Choroid plexus epithelial cell (primary cell): ENCODE results near the gene NPR1.

ENCODE experiments used
- DNase-seq: peaks from one replicate; pipeline ENCODE4 v3.0.0-alpha.2; 2010; ENCODE audit warnings: low read depth
- H3K4me3 ChIP-seq: 2 replicates; pipeline ENCODE4 v1.5.1; 2011; ENCODE audit warnings: low read depth, mild to moderate bottlenecking, control low read depth, low read length, moderate library complexity
- TF ChIP-seq, protein P1 (sequence below): conservative IDR thresholded peaks from 2 replicates; pipeline ENCODE4 v1.5.1; 2011; ENCODE audit warnings: low read depth, mild to moderate bottlenecking, control low read depth, inconsistent platforms, low read length, moderate library complexity

Gene NPR1

DNA sequence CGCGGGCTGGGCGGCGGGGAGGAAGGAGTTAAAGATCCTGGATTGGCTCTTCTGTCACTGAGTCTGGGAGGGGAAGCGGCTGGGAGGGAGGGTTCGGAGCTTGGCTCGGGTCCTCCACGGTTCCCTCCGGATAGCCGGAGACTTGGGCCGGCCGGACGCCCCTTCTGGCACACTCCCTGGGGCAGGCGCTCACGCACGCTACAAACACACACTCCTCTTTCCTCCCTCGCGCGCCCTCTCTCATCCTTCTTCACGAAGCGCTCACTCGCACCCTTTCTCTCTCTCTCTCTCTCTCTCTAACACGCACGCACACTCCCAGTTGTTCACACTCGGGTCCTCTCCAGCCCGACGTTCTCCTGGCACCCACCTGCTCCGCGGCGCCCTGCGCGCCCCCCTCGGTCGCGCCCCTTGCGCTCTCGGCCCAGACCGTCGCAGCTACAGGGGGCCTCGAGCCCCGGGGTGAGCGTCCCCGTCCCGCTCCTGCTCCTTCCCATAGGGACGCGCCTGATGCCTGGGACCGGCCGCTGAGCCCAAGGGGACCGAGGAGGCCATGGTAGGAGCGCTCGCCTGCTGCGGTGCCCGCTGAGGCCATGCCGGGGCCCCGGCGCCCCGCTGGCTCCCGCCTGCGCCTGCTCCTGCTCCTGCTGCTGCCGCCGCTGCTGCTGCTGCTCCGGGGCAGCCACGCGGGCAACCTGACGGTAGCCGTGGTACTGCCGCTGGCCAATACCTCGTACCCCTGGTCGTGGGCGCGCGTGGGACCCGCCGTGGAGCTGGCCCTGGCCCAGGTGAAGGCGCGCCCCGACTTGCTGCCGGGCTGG, at the start of gene NPR1:
Gene NPR1 (plus strand): TSS at position 170 of the 818 bp plus-strand sequence. CDS start 421 bp downstream, at position 591.
- peak; percentile 39 for DNase-seq
- TF ChIP-seq, protein P1, sequence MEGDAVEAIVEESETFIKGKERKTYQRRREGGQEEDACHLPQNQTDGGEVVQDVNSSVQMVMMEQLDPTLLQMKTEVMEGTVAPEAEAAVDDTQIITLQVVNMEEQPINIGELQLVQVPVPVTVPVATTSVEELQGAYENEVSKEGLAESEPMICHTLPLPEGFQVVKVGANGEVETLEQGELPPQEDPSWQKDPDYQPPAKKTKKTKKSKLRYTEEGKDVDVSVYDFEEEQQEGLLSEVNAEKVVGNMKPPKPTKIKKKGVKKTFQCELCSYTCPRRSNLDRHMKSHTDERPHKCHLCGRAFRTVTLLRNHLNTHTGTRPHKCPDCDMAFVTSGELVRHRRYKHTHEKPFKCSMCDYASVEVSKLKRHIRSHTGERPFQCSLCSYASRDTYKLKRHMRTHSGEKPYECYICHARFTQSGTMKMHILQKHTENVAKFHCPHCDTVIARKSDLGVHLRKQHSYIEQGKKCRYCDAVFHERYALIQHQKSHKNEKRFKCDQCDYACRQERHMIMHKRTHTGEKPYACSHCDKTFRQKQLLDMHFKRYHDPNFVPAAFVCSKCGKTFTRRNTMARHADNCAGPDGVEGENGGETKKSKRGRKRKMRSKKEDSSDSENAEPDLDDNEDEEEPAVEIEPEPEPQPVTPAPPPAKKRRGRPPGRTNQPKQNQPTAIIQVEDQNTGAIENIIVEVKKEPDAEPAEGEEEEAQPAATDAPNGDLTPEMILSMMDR, result no peak
- peak within 1 kb of the TSS; percentile 33 for H3K4me3 ChIP-seq

DNA sequence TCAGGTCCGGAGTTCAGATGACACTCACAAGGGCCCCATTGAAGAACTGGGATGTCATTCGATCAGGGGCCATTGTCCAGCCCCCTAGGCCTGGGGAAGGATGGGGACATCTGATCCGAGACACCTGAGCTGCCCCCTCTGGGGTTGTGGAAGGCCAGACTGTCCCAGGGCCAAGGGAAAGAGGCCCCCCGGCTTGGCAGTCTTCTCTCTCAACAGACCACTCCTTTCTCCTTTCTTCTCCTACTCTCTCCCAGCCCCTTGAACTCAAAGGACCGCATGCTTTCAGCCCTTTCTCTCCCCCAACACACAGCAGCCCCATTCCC, 49.2 kb upstream of the NPR1 start:
- TF ChIP-seq, protein P1, result no peak
- H3K4me3 ChIP-seq, result no peak overlapping the region

DNA sequence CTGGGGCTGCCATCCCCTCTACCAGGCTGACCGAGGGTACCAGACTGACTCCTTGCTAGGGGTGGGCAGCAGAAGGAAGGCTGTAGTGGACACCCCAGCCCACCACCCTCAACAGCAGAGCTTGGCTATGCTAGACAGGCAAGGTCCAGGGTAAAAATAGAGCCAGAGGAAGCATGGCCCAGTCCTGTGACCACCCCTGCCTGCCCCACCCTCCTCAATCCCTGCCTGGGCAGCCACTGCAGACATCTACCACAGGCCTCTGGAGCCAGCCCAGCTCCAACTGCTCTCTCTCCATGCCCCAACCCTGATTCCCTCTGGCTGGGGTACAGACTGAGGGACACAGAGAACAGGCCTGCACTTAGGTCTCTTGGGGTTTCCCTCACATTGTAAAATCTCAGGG, 48.5 kb upstream of the NPR1 start:
- DNase-seq, result no peak
- H3K4me3 ChIP-seq, result no peak overlapping the region
- TF ChIP-seq, protein P1, result no peak

More for the DNA sequence above, 49.2 kb upstream of the NPR1 start:
- no peak for DNase-seq

DNA sequence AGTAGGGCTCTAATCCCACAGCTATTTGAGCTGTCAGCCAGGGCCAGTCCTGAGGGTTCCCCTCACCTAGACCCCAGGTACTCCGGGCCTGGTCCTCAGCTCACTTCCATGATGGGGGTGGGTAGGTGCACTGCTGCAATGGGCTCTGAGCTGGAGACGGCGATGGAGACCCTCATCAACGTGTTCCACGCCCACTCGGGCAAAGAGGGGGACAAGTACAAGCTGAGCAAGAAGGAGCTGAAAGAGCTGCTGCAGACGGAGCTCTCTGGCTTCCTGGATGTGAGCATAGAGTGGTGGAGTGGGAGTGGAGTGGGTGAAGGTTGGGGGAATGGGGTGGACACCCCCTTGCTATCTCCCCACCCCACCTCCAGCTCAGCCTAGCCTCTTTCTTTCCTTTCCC, 48.1 kb upstream of the NPR1 start:
- no peak overlapping the region for H3K4me3 ChIP-seq
- TF ChIP-seq, protein P1, result no peak
- no peak for DNase-seq

DNA sequence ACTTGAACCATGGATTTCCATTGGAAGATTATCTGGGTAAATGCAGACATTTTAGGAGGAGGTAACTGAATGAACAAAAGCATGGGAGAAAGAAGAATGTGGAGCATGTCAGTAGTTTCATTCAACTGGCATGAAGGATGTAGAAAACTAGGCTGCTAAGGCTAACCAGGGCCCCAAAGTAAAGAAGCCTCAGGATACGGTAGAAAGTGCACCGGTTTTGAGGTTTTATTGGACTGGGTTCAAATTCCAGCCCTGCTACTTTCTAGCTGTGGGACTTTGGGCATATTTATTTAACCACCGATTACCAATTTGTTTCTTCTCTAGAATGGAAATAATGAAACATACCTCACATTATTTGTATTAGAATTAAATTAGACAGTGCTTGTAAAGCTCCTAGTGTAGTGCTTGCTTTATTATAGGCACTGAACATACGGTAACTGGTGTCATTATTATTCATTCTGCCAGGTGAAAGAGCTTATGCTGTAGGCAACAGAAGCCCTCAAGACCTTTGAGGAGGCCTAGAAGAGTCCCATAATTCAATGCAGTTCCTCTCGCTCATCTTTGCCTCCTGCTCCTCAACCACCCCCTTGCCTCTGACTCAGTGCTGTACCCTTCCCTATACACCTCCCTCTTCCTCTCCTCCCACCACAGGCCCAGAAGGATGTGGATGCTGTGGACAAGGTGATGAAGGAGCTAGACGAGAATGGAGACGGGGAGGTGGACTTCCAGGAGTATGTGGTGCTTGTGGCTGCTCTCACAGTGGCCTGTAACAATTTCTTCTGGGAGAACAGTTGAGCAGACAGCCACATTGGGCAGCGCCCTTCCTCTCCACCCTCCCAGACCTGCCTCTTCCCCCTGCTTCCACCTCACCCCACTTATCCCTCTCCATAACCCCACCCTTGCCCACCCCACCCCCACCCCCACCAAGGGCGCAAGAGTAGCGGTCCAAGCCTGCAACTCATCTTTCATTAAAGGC, 47.2 kb upstream of the NPR1 start:
- DNase-seq, result no peak
- H3K4me3 ChIP-seq, result no peak overlapping the region
- TF ChIP-seq, protein P1, result no peak

DNA sequence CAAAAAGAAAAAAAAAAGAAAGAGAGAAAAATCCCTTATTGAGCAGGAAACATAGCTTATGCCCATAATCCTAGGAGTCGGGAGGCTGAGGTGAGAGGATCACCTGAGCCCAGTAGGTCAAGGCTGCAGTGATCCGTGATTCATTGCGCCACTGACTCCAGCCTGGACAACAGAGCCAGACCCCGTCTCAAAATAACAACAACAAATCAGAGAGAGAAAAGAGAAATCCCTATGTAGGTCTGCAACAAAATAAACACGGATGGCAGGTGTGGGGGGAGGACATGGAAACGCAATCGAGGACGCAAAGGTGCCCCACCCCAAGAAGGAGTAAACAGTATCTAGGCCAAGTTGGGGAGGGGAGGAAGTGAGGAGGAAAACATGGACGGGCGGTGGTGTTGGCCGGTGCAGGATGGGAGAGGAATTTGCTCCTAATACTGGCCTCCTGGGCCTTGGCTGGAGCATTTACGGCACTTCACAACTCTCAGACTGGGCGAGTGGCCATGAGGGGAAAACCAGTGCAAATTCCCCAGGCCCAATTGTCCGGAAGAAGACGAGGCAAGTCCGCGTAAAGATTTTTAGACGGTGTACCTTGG, 45.2 kb upstream of the NPR1 start:
- no peak for DNase-seq
- H3K4me3 ChIP-seq, result peak overlapping the region; percentile 42
- TF ChIP-seq, protein P1, result no peak
